ENCODE measurements around the gene SPTA1.

Gene SPTA1

DNA sequence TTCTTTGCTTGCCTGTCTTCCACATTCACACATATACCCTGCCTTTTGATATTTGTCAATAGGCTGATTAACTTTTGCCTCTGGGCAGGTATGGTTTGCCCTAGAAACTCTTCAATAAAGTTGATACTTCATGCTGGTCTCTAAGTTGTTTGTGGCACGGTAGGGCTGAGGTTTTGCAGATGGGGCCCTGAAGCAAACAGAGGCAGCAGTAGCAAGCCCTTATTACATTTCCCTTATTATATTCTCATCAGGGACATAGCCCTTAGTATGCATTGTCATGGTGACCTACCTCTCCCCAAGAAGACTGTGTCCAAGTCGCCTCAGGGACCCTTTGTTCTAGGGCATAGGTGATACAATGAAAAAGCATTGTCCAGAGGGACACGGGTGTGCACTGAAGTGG is 116.0 kb downstream of the SPTA1 start, which contains the start of gene OR6P1:
Gene OR6P1 (minus strand): TSS at position 101 of the 400 bp plus-strand sequence. CDS start 6,976 bp downstream, outside the sequence.
- DNase-seq (ENCODE audit: low spot score) = no peak

DNA sequence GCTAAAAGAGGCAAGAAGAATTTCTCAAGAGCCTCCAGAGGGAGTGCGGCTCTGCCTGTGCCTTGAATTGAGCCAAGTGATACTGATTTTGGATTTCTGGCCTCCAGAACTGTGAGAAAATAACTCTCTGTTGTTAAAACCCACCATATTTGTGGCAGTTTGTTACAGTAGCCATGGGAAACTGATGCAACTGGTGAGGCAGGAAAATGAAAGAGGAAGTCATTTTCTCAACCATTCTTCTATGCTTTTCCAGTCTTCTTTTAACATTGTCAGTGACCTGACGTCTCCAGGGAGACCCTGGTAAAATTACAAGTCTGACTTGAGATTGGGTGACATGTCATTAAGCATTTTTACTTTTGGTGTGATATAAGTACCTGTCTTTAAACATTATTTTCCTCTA is 121.9 kb downstream of the SPTA1 start:
- no peak for DNase-seq (ENCODE audit: low spot score)

DNA sequence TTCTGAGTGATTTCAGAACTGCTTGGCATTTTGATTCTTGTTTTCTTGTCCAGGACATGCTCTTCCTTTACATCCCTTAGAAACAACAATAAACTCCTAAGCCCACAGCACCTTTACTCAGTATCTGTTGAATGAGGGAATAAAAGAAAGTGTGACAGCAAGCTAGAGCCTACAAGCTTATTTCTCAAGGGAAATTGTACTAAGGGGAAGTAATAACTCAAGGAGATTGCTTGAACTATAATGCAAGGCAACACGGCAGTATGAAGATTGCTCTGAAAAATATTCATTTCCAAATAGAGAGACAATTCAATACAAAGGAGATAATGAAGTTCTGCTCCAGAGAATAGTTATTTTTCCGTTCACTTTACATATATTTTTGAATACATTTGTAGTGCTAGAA is 122.7 kb downstream of the SPTA1 start:
- DNase-seq (ENCODE audit: low spot score) = no peak

All from kidney capillary endothelial cell (primary cell).